GM12892 (cell line): ENCODE measurements around the gene TMEM229B.

Experiments
- POLR2AphosphoS5 ChIP-seq: IDR thresholded peaks from 2 replicates; pipeline ENCODE4 v1.6.1; 2011; ENCODE audit warnings: low read depth, low read length, control low read depth
- TAF1 ChIP-seq: IDR thresholded peaks from 2 replicates; pipeline ENCODE4 v1.6.1; 2011; ENCODE audit warnings: low read depth, mild to moderate bottlenecking, control low read depth, low read length, borderline replicate concordance

DNA sequence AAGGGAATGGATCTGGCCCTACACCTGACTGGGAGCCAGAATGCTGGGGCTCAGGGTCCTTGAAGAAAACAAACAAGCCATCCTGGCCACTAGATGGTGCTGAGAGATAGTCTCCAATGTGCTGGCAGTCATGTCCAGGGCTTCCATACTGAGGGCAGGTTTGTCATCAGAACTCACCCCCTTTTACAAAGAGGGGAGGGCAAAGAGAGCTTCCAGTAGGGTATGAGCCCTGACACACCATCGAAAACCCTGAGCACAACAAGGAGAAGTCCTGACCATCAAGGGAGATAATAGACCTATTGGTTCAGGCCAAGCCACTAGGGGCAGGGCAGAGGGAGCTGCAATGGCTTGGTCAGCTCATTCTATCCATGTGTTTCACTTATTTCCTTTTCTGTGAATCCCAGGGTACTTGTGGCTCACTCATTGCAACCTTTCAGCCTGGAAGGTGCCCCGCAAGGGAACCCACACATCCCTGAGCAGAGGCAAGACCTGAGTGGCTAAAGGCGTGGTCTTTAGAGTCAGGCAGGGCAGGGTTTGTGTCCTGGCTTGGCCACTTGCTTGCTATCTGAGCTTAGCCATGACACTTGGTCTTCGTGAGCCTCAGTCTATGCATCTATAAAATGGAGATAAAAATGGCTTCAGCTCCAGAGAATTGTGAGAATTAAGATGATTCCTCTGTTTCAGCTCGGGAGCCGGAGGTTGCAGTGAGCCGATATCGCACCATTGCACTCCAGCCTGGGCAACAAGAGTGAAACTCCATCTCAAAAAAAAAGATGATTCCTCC lies 38.3 kb upstream of the TMEM229B start:
- TF ChIP-seq TAF1 (no peak), POLR2AphosphoS5 (no peak)
